Endothelial cell (in vitro differentiated cells): Measurements from ENCODE around the gene SRL. TPM values are rescaled to one million over a fixed set of nuclear protein-coding genes. Genes with fewer than 3 reads are reported as not detected.

Experiments used
- DNase-seq: peaks from one replicate; pipeline ENCODE4 v3.0.0; 2021; ENCODE audit warnings: low spot score
- H3K27ac Mint-ChIP-seq: one replicate; pipeline ENCODE4 v1.8.0; 2021; ENCODE audit warnings: mixed read lengths, inconsistent platforms; ENCODE audit not compliant: unreplicated experiment
- H3K27me3 Mint-ChIP-seq: one replicate; pipeline ENCODE4 v1.8.0; 2021; ENCODE audit warnings: mild to moderate bottlenecking, moderate library complexity, mixed read lengths, inconsistent platforms; ENCODE audit not compliant: unreplicated experiment
- H3K36me3 Mint-ChIP-seq: one replicate; pipeline ENCODE4 v1.8.0; 2021; ENCODE audit warnings: mild to moderate bottlenecking, low read depth, mixed read lengths, inconsistent platforms; ENCODE audit not compliant: unreplicated experiment
- H3K4me1 Mint-ChIP-seq: one replicate; pipeline ENCODE4 v1.8.0; 2021; ENCODE audit warnings: mild to moderate bottlenecking, mixed read lengths, inconsistent platforms; ENCODE audit not compliant: unreplicated experiment
- H3K4me3 Mint-ChIP-seq: one replicate; pipeline ENCODE4 v1.8.0; 2021; ENCODE audit warnings: mild to moderate bottlenecking, mixed read lengths, inconsistent platforms; ENCODE audit not compliant: unreplicated experiment
- H3K9me3 Mint-ChIP-seq: one replicate; pipeline ENCODE4 v1.8.0; 2021; ENCODE audit warnings: mixed read lengths, inconsistent platforms; ENCODE audit not compliant: unreplicated experiment
- total RNA-seq: library from RNA; stranded (reverse); fragmentation: NEBNext Ultra II Directional; extraction: Animal tissue kit (Norgen Biotek cat#: 25700); gene quantifications from one replicate; pipeline ENCODE4 v1.2.1, GENCODE V29; 2021; ENCODE audit not compliant: unreplicated experiment
- TF ChIP-seq, protein P1 (sequence below): fragments of 200-600 bp; sonication (generic); IDR thresholded peaks from one replicate; pipeline ENCODE4 v1.5.0; 2021; ENCODE audit warnings: antibody characterized with exemption; ENCODE audit not compliant: unreplicated experiment

Gene SRL
- total RNA-seq, 1 donor from 2014 or later: 0.26 TPM

DNA sequence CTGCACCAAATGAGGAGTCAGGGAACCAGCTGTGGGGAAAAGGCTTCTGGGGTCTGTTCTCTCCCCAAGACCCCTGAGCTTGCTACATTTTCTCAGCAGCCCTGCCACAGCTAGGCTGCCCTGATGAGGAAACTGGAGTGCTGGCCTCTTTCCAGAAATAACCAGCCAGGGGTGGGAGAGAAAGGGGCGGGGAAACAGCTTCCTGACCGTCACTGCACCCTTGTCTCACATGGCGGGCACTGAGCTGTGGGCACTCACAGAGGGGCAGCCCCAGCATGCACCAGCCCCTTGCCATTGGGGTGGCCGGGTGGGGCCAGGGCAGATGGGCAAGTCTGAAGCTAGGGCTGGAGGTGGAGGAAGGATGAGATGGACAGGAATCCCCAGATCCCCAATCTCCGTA is 2.9 kb downstream of the SRL start:
- Mint-ChIP-seq H3K27me3 (peaks cover 13% of the 10 kb centered on the region), H3K4me3 (no peak overlapping the region), H3K9me3 (no peaks in the 10 kb centered on the region), H3K36me3 (peaks cover 4% of the 10 kb centered on the region), H3K4me1 (peaks cover 6% of the 10 kb centered on the region), H3K27ac (no peak overlapping the region)
- TF ChIP-seq, protein P1, sequence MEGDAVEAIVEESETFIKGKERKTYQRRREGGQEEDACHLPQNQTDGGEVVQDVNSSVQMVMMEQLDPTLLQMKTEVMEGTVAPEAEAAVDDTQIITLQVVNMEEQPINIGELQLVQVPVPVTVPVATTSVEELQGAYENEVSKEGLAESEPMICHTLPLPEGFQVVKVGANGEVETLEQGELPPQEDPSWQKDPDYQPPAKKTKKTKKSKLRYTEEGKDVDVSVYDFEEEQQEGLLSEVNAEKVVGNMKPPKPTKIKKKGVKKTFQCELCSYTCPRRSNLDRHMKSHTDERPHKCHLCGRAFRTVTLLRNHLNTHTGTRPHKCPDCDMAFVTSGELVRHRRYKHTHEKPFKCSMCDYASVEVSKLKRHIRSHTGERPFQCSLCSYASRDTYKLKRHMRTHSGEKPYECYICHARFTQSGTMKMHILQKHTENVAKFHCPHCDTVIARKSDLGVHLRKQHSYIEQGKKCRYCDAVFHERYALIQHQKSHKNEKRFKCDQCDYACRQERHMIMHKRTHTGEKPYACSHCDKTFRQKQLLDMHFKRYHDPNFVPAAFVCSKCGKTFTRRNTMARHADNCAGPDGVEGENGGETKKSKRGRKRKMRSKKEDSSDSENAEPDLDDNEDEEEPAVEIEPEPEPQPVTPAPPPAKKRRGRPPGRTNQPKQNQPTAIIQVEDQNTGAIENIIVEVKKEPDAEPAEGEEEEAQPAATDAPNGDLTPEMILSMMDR: no peak
- no peak for DNase-seq

GRCh38 chr16:4233431-4233830 is 8.4 kb downstream of the SRL start:
- Mint-ChIP-seq H3K27me3 (peaks cover 2% of the 10 kb centered on the region), H3K36me3 (no peaks in the 10 kb centered on the region), H3K4me1 (no peaks in the 10 kb centered on the region), H3K9me3 (no peaks in the 10 kb centered on the region), H3K4me3 (no peak overlapping the region), H3K27ac (no peak overlapping the region)
- TF ChIP-seq, protein P1: no peak
- no peak for DNase-seq

DNA sequence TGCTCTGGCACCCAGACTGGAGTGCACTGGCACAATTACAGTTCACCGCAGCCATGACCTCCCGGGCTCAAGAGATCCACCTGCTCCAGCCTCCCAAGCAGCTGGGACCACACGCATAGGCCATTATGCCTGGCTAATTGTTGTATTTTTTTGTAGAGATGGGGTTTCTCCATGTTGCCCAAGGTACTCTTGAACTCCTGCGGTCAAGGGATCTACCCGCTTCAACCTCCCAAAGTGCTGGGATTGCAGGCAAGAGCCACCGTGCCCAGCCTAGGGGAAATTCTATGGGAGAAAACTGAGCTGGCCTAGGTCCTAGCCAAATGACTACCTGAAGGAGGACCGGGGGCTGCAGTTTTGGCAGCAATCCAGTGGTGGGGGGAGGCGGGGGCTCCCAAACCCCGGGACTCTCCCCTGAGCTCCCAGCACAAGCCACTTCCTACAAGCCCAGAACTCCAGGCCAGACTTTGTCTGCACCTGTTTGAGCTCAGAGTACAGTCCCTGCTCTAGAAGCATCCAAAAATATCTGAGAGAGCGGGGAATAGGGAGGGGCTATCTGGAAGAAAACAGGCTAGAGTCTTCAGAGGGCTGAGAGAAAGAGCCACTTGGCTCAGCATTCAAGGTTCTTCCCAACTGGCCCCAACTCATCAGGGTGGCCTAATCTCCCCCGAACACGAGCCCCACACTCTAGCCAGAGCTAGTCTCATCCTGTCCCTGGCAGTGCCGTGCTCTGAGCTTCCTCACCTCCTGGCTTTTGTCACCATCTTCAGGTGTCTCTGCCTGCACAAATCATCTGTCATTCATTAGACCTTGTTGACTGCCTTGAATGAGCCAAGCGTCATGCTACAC is 9.1 kb downstream of the SRL start:
- Mint-ChIP-seq H3K9me3 (no peaks in the 10 kb centered on the region), H3K36me3 (no peaks in the 10 kb centered on the region), H3K4me3 (no peak overlapping the region), H3K4me1 (no peaks in the 10 kb centered on the region), H3K27ac (no peak overlapping the region), H3K27me3 (peaks cover 2% of the 10 kb centered on the region)
- TF ChIP-seq, protein P1: no peak
- no peak for DNase-seq

- DNase-seq: no peak
- no peak overlapping the region for H3K27ac Mint-ChIP-seq
- TF ChIP-seq, protein P1: no peak
- H3K9me3 Mint-ChIP-seq: no peaks in the 10 kb centered on the region
- H3K4me3 Mint-ChIP-seq: no peak overlapping the region
- H3K4me1 Mint-ChIP-seq: no peaks in the 10 kb centered on the region
- H3K36me3 Mint-ChIP-seq: no peaks in the 10 kb centered on the region
- H3K27me3 Mint-ChIP-seq: no peaks in the 10 kb centered on the region
These were observed 10.0 kb downstream of the SRL start for GRCh38 chr16:4231886-4232285.

- Mint-ChIP-seq H3K27ac (no peak overlapping the region), H3K27me3 (no peaks in the 10 kb centered on the region), H3K9me3 (no peaks in the 10 kb centered on the region), H3K36me3 (no peaks in the 10 kb centered on the region), H3K4me1 (no peaks in the 10 kb centered on the region), H3K4me3 (no peak overlapping the region)
- no peak for DNase-seq
- TF ChIP-seq, protein P1: no peak
These were observed 10.5 kb downstream of the SRL start for GRCh38 chr16:4231367-4231766.
